ENCODE data around the gene GARS1.

Gene GARS1

DNA sequence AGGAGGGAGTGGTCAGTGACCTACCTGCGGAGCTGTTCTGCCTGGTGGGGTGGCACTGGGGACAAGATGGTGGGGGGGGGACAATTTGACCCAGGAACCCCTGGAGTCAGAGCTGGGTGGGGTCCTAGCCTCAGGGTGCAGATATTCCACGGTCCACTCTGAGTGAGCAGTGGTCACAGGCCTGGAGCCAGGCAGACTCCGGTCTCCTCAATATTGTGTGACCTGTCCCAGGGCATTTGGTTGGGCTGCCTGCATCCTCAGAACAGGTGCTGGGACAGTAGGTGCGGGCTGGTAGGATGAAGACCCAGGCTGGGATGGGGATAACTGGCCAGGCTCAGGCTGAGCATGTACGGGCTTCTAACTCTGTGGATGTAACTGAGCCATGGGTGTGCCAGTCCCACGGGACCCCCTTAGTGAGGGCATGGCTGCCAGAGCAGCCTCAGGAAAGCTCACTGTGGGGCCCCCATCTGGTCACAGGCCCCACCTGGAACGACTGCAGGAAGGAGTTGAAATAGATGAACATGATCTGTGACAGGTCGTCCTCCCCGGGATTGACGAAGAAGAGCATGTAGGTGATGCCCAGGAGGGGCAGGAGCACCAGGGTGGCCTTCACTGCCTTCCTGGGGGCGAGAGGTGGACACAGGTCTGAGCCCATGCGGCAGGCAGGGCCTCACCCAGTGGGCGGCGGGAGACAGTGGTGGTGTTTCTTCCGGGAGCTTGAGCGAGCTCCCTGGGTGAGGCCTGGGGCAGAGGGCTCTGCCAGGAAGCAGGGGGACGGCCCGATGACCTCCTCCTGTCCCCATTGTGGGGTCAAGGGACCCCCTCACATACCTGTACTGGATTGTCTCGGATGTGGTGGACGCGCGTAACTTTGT is 60.7 kb downstream of the GARS1 start:
- Histone ChIP-seq H3F3A (ENCODE audit: low read depth) (no peaks in the 10 kb centered on the region), H3K4me2 (ENCODE audit: low read depth, low read length, poor library complexity, severe bottlenecking) (no peak overlapping the region), H4K20me1 (ENCODE audit: insufficient read depth, low read length, poor library complexity, severe bottlenecking) (no peaks in the 10 kb centered on the region), H3K9ac (ENCODE audit: low read depth, low read length, poor library complexity, severe bottlenecking) (no peak overlapping the region), H3K4me3 (ENCODE audit: low read length, poor library complexity, severe bottlenecking) (no peak overlapping the region), H3K36me3 (ENCODE audit: insufficient read depth, low read length) (no peaks in the 10 kb centered on the region), H3K27me3 (ENCODE audit: insufficient read depth, low read length, poor library complexity, severe bottlenecking) (no peaks in the 10 kb centered on the region), H2AFZ (ENCODE audit: low read length) (no peak overlapping the region), H3K9me3 (ENCODE audit: insufficient read depth, low read depth, low read length) (no peaks in the 10 kb centered on the region), H3K4me1 (ENCODE audit: insufficient read depth, low read length, poor library complexity, severe bottlenecking) (peaks cover 13% of the 10 kb centered on the region), H3K9me2 (replicated peaks; ENCODE audit: low read depth, low read length) (no peaks in the 10 kb centered on the region), H3K79me2 (ENCODE audit: insufficient read depth, low read length) (no peaks in the 10 kb centered on the region)
- TF ChIP-seq CTCF (conservative IDR thresholded peaks at IDR 0.05; ENCODE audit: low read length) = no peak
- TF ChIP-seq EZH2phosphoT487 (IDR thresholded peaks at IDR 0.05; ENCODE audit: borderline replicate concordance) = no peak

GRCh38 chr7:30656006-30656957 is 61.6 kb downstream of the GARS1 start:
- Histone ChIP-seq H3K4me3 (ENCODE audit: low read length, poor library complexity, severe bottlenecking) (no peak overlapping the region), H3K4me2 (ENCODE audit: low read depth, low read length, poor library complexity, severe bottlenecking) (no peak overlapping the region), H3F3A (ENCODE audit: low read depth) (no peaks in the 10 kb centered on the region), H3K9ac (ENCODE audit: low read depth, low read length, poor library complexity, severe bottlenecking) (no peak overlapping the region), H3K9me3 (ENCODE audit: insufficient read depth, low read depth, low read length) (no peaks in the 10 kb centered on the region), H3K9me2 (replicated peaks; ENCODE audit: low read depth, low read length) (no peaks in the 10 kb centered on the region), H3K79me2 (ENCODE audit: insufficient read depth, low read length) (no peaks in the 10 kb centered on the region), H3K4me1 (ENCODE audit: insufficient read depth, low read length, poor library complexity, severe bottlenecking) (peaks cover 13% of the 10 kb centered on the region), H3K36me3 (ENCODE audit: insufficient read depth, low read length) (no peaks in the 10 kb centered on the region), H2AFZ (ENCODE audit: low read length) (no peak overlapping the region), H3K27me3 (ENCODE audit: insufficient read depth, low read length, poor library complexity, severe bottlenecking) (no peaks in the 10 kb centered on the region), H4K20me1 (ENCODE audit: insufficient read depth, low read length, poor library complexity, severe bottlenecking) (no peaks in the 10 kb centered on the region)
- TF ChIP-seq EZH2phosphoT487 (IDR thresholded peaks at IDR 0.05; ENCODE audit: borderline replicate concordance) (no peak), CTCF (conservative IDR thresholded peaks at IDR 0.05; ENCODE audit: low read length) (no peak)

DNA sequence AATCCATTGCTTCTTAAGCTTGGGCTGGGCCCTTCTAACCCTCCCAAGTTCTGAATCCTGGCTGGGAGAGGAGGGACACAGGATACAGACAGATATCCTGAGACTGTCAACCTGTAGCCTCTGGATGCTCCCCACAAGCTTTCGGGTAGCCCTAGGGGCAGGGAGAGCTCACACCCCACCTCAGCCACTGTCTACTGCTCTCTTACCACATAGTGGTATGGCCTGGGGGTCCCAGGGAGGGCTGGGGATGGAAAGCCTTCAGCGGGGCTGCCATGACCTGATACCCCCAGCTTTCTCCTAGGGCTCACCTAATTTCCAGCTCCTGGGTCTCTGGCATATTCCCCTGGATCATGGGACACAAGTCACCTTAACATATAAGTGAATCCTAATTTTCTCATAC is 62.5 kb downstream of the GARS1 start:
- Histone ChIP-seq H3K79me2 (ENCODE audit: insufficient read depth, low read length) (no peaks in the 10 kb centered on the region), H3K4me3 (ENCODE audit: low read length, poor library complexity, severe bottlenecking) (no peak overlapping the region), H3F3A (ENCODE audit: low read depth) (no peaks in the 10 kb centered on the region), H2AFZ (ENCODE audit: low read length) (no peak overlapping the region), H3K9ac (ENCODE audit: low read depth, low read length, poor library complexity, severe bottlenecking) (no peak overlapping the region), H3K9me3 (ENCODE audit: insufficient read depth, low read depth, low read length) (no peaks in the 10 kb centered on the region), H3K4me1 (ENCODE audit: insufficient read depth, low read length, poor library complexity, severe bottlenecking) (peaks cover 13% of the 10 kb centered on the region), H3K27me3 (ENCODE audit: insufficient read depth, low read length, poor library complexity, severe bottlenecking) (no peaks in the 10 kb centered on the region), H4K20me1 (ENCODE audit: insufficient read depth, low read length, poor library complexity, severe bottlenecking) (no peaks in the 10 kb centered on the region), H3K4me2 (ENCODE audit: low read depth, low read length, poor library complexity, severe bottlenecking) (no peak overlapping the region), H3K9me2 (replicated peaks; ENCODE audit: low read depth, low read length) (no peaks in the 10 kb centered on the region), H3K36me3 (ENCODE audit: insufficient read depth, low read length) (no peaks in the 10 kb centered on the region)
- TF ChIP-seq EZH2phosphoT487 (IDR thresholded peaks at IDR 0.05; ENCODE audit: borderline replicate concordance) (no peak), CTCF (conservative IDR thresholded peaks at IDR 0.05; ENCODE audit: low read length) (no peak)
